ENCODE results near the gene ULK4.

GRCh38 chr3:41598402-41599126, 363.3 kb downstream of the ULK4 start:
- TF ChIP-seq CTCF (conservative IDR thresholded peaks at IDR 0.05) (no peak), EZH2 (IDR thresholded peaks at IDR 0.05; ENCODE audit: low read depth) (no peak)
